Measurements from ENCODE around the gene CAP2. TPM values are rescaled to one million over a fixed set of nuclear protein-coding genes. Genes with fewer than 3 reads are reported as not detected.
A peak's percentile ranks its signal among the peaks of the same experiment; 100 is the strongest.

CAP2 gene
- total RNA-seq, 4 donors from 2014 or later: 208 to 439 (median 295) TPM

- intact Hi-C loops (cut with DNase I; ENCODE audit: low total_unique reads): loop anchor here (1.0 to 5.0 kb wide), 2 partner anchors 106 to 387 kb away; partner anchors contain the start of genes KIF13A and NUP153
- no peaks in the 10 kb centered on the region for H3K9me3 ChIP-seq
- in situ Hi-C loops (cut with MboI; ENCODE audit: low sequenced_read_pairs in 4 of 4): loop anchor here in 1 of 4 donors (25.0 kb wide), 1 partner anchor 187 kb away; no protein-coding TSS in a partner anchor
- peak overlapping the region; percentile 89 to 99 (median 94) for H3K27ac ChIP-seq
- H3K27me3 ChIP-seq: no peaks in the 10 kb centered on the region
- peaks cover 0 to 11% of the 10 kb centered on the region in 2 donors for H3K36me3 ChIP-seq
- peak; percentile 24 to 49 for DNase-seq
- peaks cover 11 to 13% of the 10 kb centered on the region in 2 donors for H3K4me1 ChIP-seq
- TF ChIP-seq POLR2A (IDR thresholded peaks at IDR 0.05) (peak in 1 of 2 donors; percentile 32), CTCF (IDR thresholded peaks at IDR 0.05 in 4 of 5, conservative IDR thresholded peaks at IDR 0.05 in 1 of 5) (no peak)
- H3K4me3 ChIP-seq: peak overlapping the region; percentile 77 to 98 (median 86)
- peak; percentile 59 to 60 for ATAC-seq
These were observed 207.4 kb downstream of the CAP2 start for GRCh38 chr6:17600527-17601385.

DNA sequence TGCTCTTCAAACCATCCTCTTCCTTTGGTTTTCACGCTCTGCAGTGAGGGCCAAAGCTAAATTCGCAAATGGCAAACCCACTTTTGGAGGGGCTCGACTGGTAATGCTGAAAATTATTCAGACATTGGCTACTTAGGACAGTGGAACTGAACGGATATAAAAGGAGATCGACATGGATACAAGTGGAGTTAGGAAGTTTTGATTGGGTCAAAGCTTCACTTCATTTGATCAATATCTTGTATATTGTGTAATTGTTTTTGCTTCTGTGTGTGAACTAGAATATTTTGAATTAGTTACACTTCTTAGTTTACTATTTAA lies 207.9 kb downstream of the CAP2 start:
- Histone ChIP-seq H3K27ac (peak overlapping the region; percentile 89 to 99 (median 94)), H3K4me3 (peak overlapping the region; percentile 77 to 98 (median 86)), H3K27me3 (no peaks in the 10 kb centered on the region), H3K36me3 (peaks cover 0 to 12% of the 10 kb centered on the region in 2 donors), H3K9me3 (no peaks in the 10 kb centered on the region), H3K4me1 (peaks cover 11 to 13% of the 10 kb centered on the region in 2 donors)
- intact Hi-C loops (cut with DNase I; ENCODE audit: low total_unique reads): loop anchor here (5.0 kb wide), 1 partner anchor 386 kb away; the partner anchor contains the start of gene KIF13A
- in situ Hi-C loops (cut with MboI; ENCODE audit: low sequenced_read_pairs in 4 of 4): loop anchor here in 1 of 4 donors (25.0 kb wide), 1 partner anchor 186 kb away; no protein-coding TSS in a partner anchor
- DNase-seq (no peak), ATAC-seq (peak in 1 of 2 donors; percentile 2)
- TF ChIP-seq POLR2A (IDR thresholded peaks at IDR 0.05): no peak
- no peak for TF ChIP-seq CTCF (IDR thresholded peaks at IDR 0.05 in 4 of 5, conservative IDR thresholded peaks at IDR 0.05 in 1 of 5)

GRCh38 chr6:17602888-17603287 lies 209.5 kb downstream of the CAP2 start:
- in situ Hi-C loops (cut with MboI; ENCODE audit: low sequenced_read_pairs in 4 of 4): loop anchor here in 1 of 4 donors (25.0 kb wide), 1 partner anchor 184 kb away; no protein-coding TSS in a partner anchor
- TF ChIP-seq POLR2A (IDR thresholded peaks at IDR 0.05) (no peak), CTCF (IDR thresholded peaks at IDR 0.05 in 4 of 5, conservative IDR thresholded peaks at IDR 0.05 in 1 of 5) (no peak)

GRCh38 chr6:17606606-17607005 lies 213.2 kb downstream of the CAP2 start:
- DNase-seq (no peak), ATAC-seq (no peak)
- H3K4me3 ChIP-seq: no peak overlapping the region
- H3K9me3 ChIP-seq: no peaks in the 10 kb centered on the region
- in situ Hi-C loops (cut with MboI; ENCODE audit: low sequenced_read_pairs in 4 of 4): loop anchor here in 1 of 4 donors (25.0 kb wide), 1 partner anchor 181 kb away; no protein-coding TSS in a partner anchor
- no peaks in the 10 kb centered on the region for H3K27me3 ChIP-seq
- H3K4me1 ChIP-seq: peaks cover 7 to 12% of the 10 kb centered on the region in 2 donors
- TF ChIP-seq POLR2A (IDR thresholded peaks at IDR 0.05) (no peak), CTCF (IDR thresholded peaks at IDR 0.05 in 4 of 5, conservative IDR thresholded peaks at IDR 0.05 in 1 of 5) (no peak)
- H3K36me3 ChIP-seq: peaks cover 0 to 40% of the 10 kb centered on the region in 2 donors
- intact Hi-C loops (cut with DNase I; ENCODE audit: low total_unique reads): no loop called here
- no peak overlapping the region for H3K27ac ChIP-seq

More at GRCh38 chr6:17602888-17603287, 209.5 kb downstream of the CAP2 start:
- H3K9me3 ChIP-seq: no peaks in the 10 kb centered on the region
- peaks cover 11 to 13% of the 10 kb centered on the region in 2 donors for H3K4me1 ChIP-seq
- no peak for DNase-seq
- H3K27ac ChIP-seq: no peak overlapping the region
- no peak overlapping the region for H3K4me3 ChIP-seq
- intact Hi-C loops (cut with DNase I; ENCODE audit: low total_unique reads): loop anchor here (5.0 kb wide), 1 partner anchor 384 kb away; the partner anchor contains the start of gene KIF13A
- H3K27me3 ChIP-seq: no peaks in the 10 kb centered on the region
- H3K36me3 ChIP-seq: peaks cover 0 to 23% of the 10 kb centered on the region in 2 donors
- ATAC-seq: no peak

Other genes starting within 250 kb of the CAP2 start
- gene RBM24, start 112.2 kb upstream of the CAP2 start, total RNA-seq: 100 to 1,000 TPM in 3 of 4 donors, 10 to 100 TPM in 1; 74.9 to 375 (median 185) TPM
- 10 to 100 TPM; 22.7 to 37.3 (median 27.5) TPM for gene FAM8A1, start 206.7 kb downstream of the CAP2 start, total RNA-seq

Measured in gastrocnemius medialis (tissue), 4 donors.